Activated naive CD8-positive, alpha-beta T cell treated with anti-CD3 and anti-CD28 coated beads, Interleukin-2, amount 50 U/mL, for 24 hours (primary cell): Measurements from ENCODE around the gene ANO6.
A peak's percentile ranks its signal among the peaks of the same experiment; 100 is the strongest.

Experiments used
- ATAC-seq: fragments of 150-1000 bp; cut with Tn5 transposase; one replicate; pipeline ENCODE4 v1.10.0; 2021
- DNase-seq: peaks from one replicate; pipeline ENCODE4 v3.0.0; 2021
- H3K27ac Mint-ChIP-seq: one replicate; pipeline ENCODE4 v1.8.0; 2021; ENCODE audit warnings: mild to moderate bottlenecking, mixed read lengths
- H3K27me3 Mint-ChIP-seq: one replicate; pipeline ENCODE4 v1.8.0; 2021; ENCODE audit warnings: mixed read lengths
- H3K36me3 Mint-ChIP-seq: one replicate; pipeline ENCODE4 v1.8.0; 2021; ENCODE audit warnings: low read depth, mixed read lengths
- H3K4me1 Mint-ChIP-seq: one replicate; pipeline ENCODE4 v1.8.0; 2021; ENCODE audit warnings: mixed read lengths
- H3K4me3 Mint-ChIP-seq: one replicate; pipeline ENCODE4 v1.8.0; 2021; ENCODE audit warnings: mild to moderate bottlenecking, moderate library complexity, mixed read lengths
- H3K9me3 Mint-ChIP-seq: one replicate; pipeline ENCODE4 v1.8.0; 2021; ENCODE audit warnings: mixed read lengths

ANO6 gene

DNA sequence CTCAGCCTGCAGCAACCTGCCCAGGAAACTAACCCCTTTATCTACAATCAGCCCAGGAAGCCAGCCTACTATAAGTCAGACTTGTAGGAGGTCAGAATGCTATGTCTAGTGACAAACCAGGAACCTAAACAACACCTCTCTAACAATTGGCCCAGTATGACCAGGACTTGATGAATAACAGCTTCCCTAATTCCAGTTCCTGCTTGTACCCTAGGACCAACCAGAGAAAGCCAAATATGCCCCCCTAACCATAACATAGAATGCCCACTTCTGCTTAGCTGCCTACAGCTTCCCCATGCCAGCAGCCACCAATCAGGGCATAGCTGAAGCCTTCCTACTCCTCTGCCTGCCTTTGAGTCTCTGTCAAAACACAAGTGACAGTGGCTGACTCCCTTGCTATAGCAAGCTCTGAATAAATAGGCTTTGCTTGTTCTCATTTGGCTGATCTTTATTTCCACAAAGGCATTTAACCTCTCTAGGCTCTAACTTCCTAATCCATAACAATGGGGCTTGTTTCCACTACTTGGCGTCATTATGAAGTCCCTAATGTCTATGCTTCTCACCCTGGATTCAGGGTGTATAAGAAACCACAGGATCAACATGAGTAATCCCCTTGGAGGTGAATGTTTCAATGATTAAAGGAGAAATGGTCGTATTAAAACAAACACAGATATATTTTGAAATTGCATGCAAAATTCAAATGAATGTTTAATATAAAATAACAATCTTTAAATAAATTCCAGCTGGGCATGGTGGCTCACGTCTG, 220.2 kb downstream of the ANO6 start:
- Mint-ChIP-seq H3K27ac (no peak overlapping the region), H3K27me3 (no peaks in the 10 kb centered on the region), H3K4me3 (no peak overlapping the region), H3K4me1 (no peaks in the 10 kb centered on the region), H3K9me3 (peaks cover 5% of the 10 kb centered on the region), H3K36me3 (peaks cover 9% of the 10 kb centered on the region)
- no peak for DNase-seq
- no peak for ATAC-seq

- DNase-seq (no peak), ATAC-seq (peak; percentile 79)
- H3K36me3 Mint-ChIP-seq: no peaks in the 10 kb centered on the region
- H3K4me3 Mint-ChIP-seq: no peak overlapping the region
- no peak overlapping the region for H3K27ac Mint-ChIP-seq
- H3K27me3 Mint-ChIP-seq: no peaks in the 10 kb centered on the region
- H3K9me3 Mint-ChIP-seq: peaks cover 18% of the 10 kb centered on the region
- H3K4me1 Mint-ChIP-seq: no peaks in the 10 kb centered on the region
Observed at GRCh38 chr12:45439039-45439438, 223.1 kb downstream of the ANO6 start.

GRCh38 chr12:45446013-45446412, 230.1 kb downstream of the ANO6 start:
- Mint-ChIP-seq H3K27me3 (peaks cover 9% of the 10 kb centered on the region), H3K4me3 (no peak overlapping the region), H3K36me3 (peaks cover 2% of the 10 kb centered on the region), H3K4me1 (no peaks in the 10 kb centered on the region), H3K27ac (no peak overlapping the region), H3K9me3 (peaks cover 43% of the 10 kb centered on the region)
- DNase-seq: no peak
- no peak for ATAC-seq

DNA sequence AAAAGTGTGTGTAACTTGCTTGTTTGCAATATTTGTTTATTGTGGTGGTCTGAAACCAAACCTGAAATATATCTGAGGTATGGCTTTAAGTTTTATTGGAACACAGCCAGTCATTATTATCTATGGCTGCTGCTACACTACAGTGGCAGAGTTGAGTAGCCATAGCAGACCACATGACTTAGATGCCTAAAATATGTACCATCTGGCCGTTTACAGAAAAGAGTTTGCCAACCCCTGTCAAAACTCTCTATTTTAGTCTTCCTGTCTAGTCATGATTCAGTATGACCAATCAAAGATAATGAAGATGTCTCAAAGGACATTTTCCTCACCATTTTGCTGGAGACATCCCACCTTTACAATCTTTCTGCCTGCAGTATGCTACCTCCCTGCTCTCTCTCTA, 242.3 kb downstream of the ANO6 start:
- Mint-ChIP-seq H3K27me3 (peaks cover 9% of the 10 kb centered on the region), H3K9me3 (no peaks in the 10 kb centered on the region), H3K27ac (no peak overlapping the region), H3K4me3 (no peak overlapping the region), H3K36me3 (no peaks in the 10 kb centered on the region), H3K4me1 (no peaks in the 10 kb centered on the region)
- DNase-seq: no peak
- no peak for ATAC-seq

DNA sequence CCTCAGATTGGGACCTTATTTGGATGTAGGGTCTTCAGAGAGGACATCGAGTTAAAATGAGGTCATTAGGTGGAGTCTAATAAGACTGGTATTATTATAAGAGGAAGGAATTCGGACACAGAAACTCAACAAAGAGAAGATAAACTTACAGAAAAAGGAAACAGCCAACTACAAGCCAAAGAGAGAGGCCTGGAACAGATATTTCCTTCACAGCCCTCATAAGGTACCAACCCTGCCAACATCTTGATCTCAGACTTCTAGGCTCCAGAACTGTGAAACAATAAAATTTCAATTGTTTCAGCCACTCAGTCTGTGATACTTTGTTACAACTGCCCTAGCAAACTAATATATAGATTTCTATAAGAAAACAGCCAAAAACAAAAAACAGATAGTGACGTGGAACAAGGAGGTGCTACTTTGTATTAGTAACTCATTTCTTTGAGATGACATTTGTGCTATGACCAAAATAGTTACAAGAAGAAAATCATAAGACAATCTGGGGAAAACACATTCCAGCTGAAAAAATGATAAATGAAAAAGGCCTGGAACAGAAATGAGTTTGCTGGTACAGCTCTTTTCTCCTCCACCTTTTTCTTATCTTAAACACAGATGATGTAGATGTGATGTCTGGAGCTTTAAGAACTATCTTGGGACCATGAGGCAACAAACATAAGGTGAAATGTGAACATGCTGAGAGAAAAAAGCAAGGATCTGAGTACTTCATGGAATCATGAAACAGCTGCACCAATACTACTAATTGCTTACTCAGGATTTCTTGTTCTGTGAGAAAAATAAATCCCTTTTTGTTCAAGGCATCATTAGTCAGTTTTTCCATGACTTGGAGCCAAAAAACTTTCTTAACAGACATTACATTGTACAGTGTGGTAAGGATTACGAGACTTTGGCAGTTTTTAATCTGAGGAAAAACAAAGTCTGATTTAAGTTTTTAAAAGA, 243.2 kb downstream of the ANO6 start:
- ATAC-seq (no peak), DNase-seq (no peak)
- H3K4me1 Mint-ChIP-seq: no peaks in the 10 kb centered on the region
- H3K27ac Mint-ChIP-seq: no peak overlapping the region
- H3K4me3 Mint-ChIP-seq: no peak overlapping the region
- peaks cover 9% of the 10 kb centered on the region for H3K27me3 Mint-ChIP-seq
- no peaks in the 10 kb centered on the region for H3K36me3 Mint-ChIP-seq
- H3K9me3 Mint-ChIP-seq: no peaks in the 10 kb centered on the region

GRCh38 chr12:45462506-45462905, 246.6 kb downstream of the ANO6 start:
- no peak overlapping the region for H3K27ac Mint-ChIP-seq
- ATAC-seq: no peak
- no peaks in the 10 kb centered on the region for H3K9me3 Mint-ChIP-seq

GRCh38 chr12:45464699-45465098, 248.8 kb downstream of the ANO6 start:
- peaks cover under 1% of the 10 kb centered on the region for H3K4me1 Mint-ChIP-seq
- no peaks in the 10 kb centered on the region for H3K9me3 Mint-ChIP-seq
- H3K4me3 Mint-ChIP-seq: no peak overlapping the region
- H3K36me3 Mint-ChIP-seq: no peaks in the 10 kb centered on the region
- DNase-seq (no peak), ATAC-seq (no peak)
- H3K27ac Mint-ChIP-seq: no peak overlapping the region
- peaks cover 9% of the 10 kb centered on the region for H3K27me3 Mint-ChIP-seq

More at GRCh38 chr12:45462506-45462905, 246.6 kb downstream of the ANO6 start:
- Mint-ChIP-seq H3K27me3 (peaks cover 9% of the 10 kb centered on the region), H3K4me1 (no peaks in the 10 kb centered on the region), H3K4me3 (no peak overlapping the region), H3K36me3 (no peaks in the 10 kb centered on the region)
- no peak for DNase-seq

DNA sequence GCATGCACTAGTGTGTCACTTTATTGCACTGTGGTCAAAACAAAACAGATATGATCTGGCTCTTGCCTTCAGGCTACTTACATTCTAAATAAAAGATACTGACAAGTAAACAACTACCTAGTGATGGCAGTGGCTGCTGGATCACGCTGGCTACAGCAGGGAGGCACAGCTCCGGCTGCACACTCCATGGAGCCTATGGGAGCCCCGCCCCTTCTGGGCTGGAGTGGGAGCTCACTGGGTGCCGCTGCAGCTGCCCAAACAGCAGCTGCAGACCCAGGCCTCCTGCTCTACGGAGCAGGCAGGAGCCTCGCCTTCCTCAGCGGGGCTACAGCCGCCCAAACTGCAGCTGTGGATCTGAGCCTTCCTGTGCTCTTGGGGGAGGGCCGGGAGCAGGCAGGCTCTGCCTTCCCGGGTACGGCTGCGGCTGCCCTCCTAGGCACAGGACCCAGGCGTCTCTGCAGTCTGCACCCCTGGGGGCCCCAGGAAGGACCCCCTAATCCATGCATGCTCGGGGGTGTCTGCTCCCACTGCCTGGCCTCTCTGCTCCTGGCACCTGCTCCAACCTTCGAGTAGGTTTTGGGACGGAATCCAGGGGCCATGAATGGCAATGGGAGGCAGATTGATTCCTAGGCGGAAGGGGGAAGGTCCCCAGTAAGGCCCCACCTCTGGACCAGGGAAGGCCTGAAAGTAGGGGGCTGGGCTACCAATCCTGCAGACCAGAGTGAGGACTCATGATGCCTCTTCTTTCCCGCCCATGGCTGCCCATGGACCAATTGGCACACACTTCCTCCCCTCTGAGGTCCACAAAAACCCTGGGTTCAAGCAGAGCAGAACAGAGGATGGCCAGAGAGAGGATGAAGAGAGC, 253.1 kb downstream of the ANO6 start:
- H3K36me3 Mint-ChIP-seq: no peaks in the 10 kb centered on the region
- no peaks in the 10 kb centered on the region for H3K9me3 Mint-ChIP-seq
- no peaks in the 10 kb centered on the region for H3K27me3 Mint-ChIP-seq
- H3K27ac Mint-ChIP-seq: no peak overlapping the region
- peaks cover 9% of the 10 kb centered on the region for H3K4me1 Mint-ChIP-seq
- DNase-seq: no peak
- H3K4me3 Mint-ChIP-seq: no peak overlapping the region
- no peak for ATAC-seq

DNA sequence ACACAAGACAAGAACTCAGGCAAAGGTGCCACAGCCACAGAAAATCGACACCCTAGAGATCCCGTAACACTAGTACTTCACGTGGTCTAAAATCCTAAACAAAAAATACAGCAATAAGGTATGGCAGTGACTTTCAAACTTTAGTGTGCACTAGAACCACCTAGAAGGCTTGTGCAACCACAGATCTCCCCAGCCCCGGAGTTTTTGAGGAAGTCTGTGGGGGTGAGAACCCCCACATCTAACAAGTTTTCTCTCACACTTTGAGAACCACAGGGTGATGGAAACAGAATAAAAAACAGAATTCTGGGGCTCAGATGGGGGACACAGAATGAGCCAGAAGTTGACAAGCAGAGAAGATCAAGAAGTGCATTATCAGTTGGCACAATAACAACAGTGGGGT, 254.0 kb downstream of the ANO6 start:
- DNase-seq: no peak
- Mint-ChIP-seq H3K27me3 (no peaks in the 10 kb centered on the region), H3K4me3 (no peak overlapping the region), H3K36me3 (no peaks in the 10 kb centered on the region), H3K4me1 (peaks cover 9% of the 10 kb centered on the region), H3K9me3 (peaks cover 1% of the 10 kb centered on the region), H3K27ac (no peak overlapping the region)
- ATAC-seq: no peak

GRCh38 chr12:45473636-45474035, 257.7 kb downstream of the ANO6 start:
- peaks cover 2% of the 10 kb centered on the region for H3K36me3 Mint-ChIP-seq
- no peaks in the 10 kb centered on the region for H3K27me3 Mint-ChIP-seq
- H3K27ac Mint-ChIP-seq: no peak overlapping the region
- peaks cover 8% of the 10 kb centered on the region for H3K9me3 Mint-ChIP-seq
- H3K4me1 Mint-ChIP-seq: peaks cover 9% of the 10 kb centered on the region
- H3K4me3 Mint-ChIP-seq: no peak overlapping the region
- DNase-seq: no peak
- no peak for ATAC-seq

DNA sequence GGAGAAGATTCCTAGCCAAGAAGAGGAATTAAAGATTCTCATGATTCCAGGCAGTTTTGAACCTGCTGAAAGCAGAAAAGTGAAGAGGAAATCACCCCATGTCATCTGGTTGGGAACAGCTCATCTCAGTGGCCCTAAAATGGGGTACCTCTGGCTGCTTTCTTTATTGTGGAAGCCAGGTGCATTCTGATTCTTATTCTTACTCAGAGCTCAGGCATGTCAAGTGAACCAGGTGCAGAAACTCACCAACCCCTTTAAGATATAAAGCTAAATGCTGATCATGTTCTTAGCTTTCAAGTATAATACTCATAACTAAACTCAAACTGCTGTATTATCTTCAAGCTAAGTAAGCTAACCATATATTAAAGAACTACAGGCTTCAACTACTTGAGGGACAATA, 259.7 kb downstream of the ANO6 start:
- DNase-seq: no peak

DNA sequence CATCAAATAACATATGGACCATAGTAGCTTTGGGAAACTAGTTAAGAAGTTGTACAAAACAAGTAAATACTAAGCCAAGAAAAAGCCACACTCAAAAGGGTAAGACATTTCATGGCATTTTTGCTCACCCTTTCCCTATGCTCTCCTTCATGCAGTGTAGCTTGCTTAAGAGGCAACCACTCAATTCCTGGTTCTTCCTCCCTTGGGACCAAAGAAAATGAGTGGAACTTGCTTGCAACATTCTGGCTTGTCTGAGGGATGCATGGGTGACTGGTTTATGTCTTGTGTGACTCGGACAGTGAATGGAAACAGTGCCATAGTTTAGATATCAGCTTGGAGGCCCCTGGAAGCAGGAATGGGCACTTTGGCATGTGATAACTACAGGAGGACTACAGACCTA, 261.6 kb downstream of the ANO6 start:
- Mint-ChIP-seq H3K27me3 (no peaks in the 10 kb centered on the region), H3K9me3 (peaks cover 13% of the 10 kb centered on the region), H3K4me1 (no peaks in the 10 kb centered on the region), H3K36me3 (peaks cover 2% of the 10 kb centered on the region), H3K27ac (no peak overlapping the region), H3K4me3 (no peak overlapping the region)
- ATAC-seq: no peak
- no peak for DNase-seq

More for the DNA sequence above, 259.7 kb downstream of the ANO6 start:
- H3K9me3 Mint-ChIP-seq: peaks cover 13% of the 10 kb centered on the region
- ATAC-seq: no peak
- H3K36me3 Mint-ChIP-seq: peaks cover 2% of the 10 kb centered on the region
- no peaks in the 10 kb centered on the region for H3K27me3 Mint-ChIP-seq
- H3K27ac Mint-ChIP-seq: no peak overlapping the region
- no peaks in the 10 kb centered on the region for H3K4me1 Mint-ChIP-seq
- no peak overlapping the region for H3K4me3 Mint-ChIP-seq

DNA sequence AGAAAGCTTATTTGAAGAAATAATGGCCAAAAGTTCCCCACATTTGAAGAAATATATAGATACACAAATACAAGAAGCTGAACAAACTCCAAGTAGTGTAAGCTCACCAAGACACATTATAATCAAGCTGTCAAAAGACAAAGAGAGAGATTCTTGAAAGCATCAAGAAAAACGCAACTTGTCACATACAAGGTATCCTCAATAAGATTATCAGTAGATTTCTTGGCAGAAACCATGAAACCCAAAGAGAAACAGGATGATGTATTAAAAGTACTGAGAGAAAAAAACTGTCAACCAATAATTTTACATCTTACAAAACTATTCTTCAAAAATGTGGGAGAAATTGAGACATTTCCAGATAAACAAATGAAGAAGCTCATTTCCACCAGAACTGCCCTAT, 263.0 kb downstream of the ANO6 start:
- DNase-seq: no peak
- Mint-ChIP-seq H3K27ac (no peak overlapping the region), H3K4me3 (no peak overlapping the region), H3K4me1 (no peaks in the 10 kb centered on the region), H3K36me3 (peaks cover 2% of the 10 kb centered on the region), H3K9me3 (peaks cover 13% of the 10 kb centered on the region), H3K27me3 (no peaks in the 10 kb centered on the region)
- no peak for ATAC-seq

DNA sequence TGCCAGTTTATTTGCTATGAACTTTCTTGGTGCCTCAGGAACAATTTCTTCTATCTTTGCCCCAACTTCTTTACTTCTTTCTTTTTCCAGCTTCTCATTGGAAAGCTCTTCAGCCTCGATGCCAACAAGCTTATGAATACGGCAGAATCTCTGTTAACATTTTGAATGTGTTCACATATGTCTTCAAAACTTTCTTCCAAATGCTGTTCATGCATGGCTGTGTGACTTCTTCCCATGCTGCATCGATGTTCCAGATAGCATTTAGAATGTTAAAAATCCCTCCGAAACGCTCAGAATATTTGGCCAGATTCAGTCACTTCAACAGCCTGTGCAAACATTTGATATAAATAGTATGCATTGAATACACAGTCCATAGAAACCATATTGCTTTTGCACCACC, 265.9 kb downstream of the ANO6 start:
- DNase-seq (no peak), ATAC-seq (no peak)
- Mint-ChIP-seq H3K27me3 (no peaks in the 10 kb centered on the region), H3K36me3 (peaks cover 2% of the 10 kb centered on the region), H3K4me3 (no peak overlapping the region), H3K4me1 (no peaks in the 10 kb centered on the region), H3K27ac (no peak overlapping the region), H3K9me3 (peaks cover 9% of the 10 kb centered on the region)
